SIG-M5 treated with dmso at 0.1 percent for 504 hours (cell line): ENCODE results near the gene PGD.
"Not testable (repeated sequence)": the region's sequence is repeated elsewhere in the genome, so short reads cannot be mapped to it uniquely, and the experiment has no call there.

Experiments used
- DNase-seq: peaks from one replicate; lab custom pipeline; 2025; ENCODE audit not compliant: unreplicated experiment; lab: John Stamatoyannopoulos, UW

The PGD gene

GRCh38 chr1:10398278-10398733 is 558 bp upstream of the PGD start:
- no peak for DNase-seq

GRCh38 chr1:10399444-10399941 is 629 bp downstream of the PGD start:
- peak; percentile 43 for DNase-seq

- DNase-seq: no peak
These were observed 1.1 kb downstream of the PGD start for GRCh38 chr1:10400013-10400412.

- DNase-seq: no peak
These were observed 2.4 kb downstream of the PGD start for GRCh38 chr1:10401281-10401680.

- DNase-seq: no peak
These were observed 3.9 kb downstream of the PGD start for GRCh38 chr1:10402729-10403274.

GRCh38 chr1:10407201-10407600 is 8.3 kb downstream of the PGD start:
- DNase-seq: no peak

- DNase-seq: peak; percentile 97
These were observed 16.5 kb downstream of the PGD start for GRCh38 chr1:10415211-10415930.

GRCh38 chr1:10415967-10416366 is 17.1 kb downstream of the PGD start:
- DNase-seq: not testable (repeated sequence)

GRCh38 chr1:10418741-10419140 is 19.9 kb downstream of the PGD start:
- not testable (repeated sequence) for DNase-seq

GRCh38 chr1:10419351-10419750 is 20.5 kb downstream of the PGD start:
- DNase-seq: no peak

GRCh38 chr1:10421637-10422036 is 22.8 kb downstream of the PGD start:
- DNase-seq: no peak

GRCh38 chr1:10424034-10424433 is 25.2 kb downstream of the PGD start:
- DNase-seq: no peak

- DNase-seq: no peak
These were observed 25.8 kb downstream of the PGD start for GRCh38 chr1:10424651-10425050.

- not testable (repeated sequence) for DNase-seq
These were observed 27.1 kb downstream of the PGD start for GRCh38 chr1:10425826-10426534.

- not testable (repeated sequence) for DNase-seq
These were observed 27.6 kb downstream of the PGD start for GRCh38 chr1:10426535-10426848.

GRCh38 chr1:10428984-10429383 is 30.1 kb downstream of the PGD start:
- DNase-seq: no peak

- DNase-seq: peak; percentile 23
These were observed 31.0 kb downstream of the PGD start for GRCh38 chr1:10429868-10430215.

GRCh38 chr1:10430216-10431069 is 31.6 kb downstream of the PGD start, which contains the start of gene CENPS:
TSS of gene CENPS (plus strand) at chr1:10430433. CDS start at chr1:10430518, 85 bp downstream.
- peak; percentile 79 for DNase-seq

GRCh38 chr1:10431070-10431730 is 32.3 kb downstream of the PGD start:
- peak; percentile 26 for DNase-seq

- no peak for DNase-seq
These were observed 34.2 kb downstream of the PGD start for GRCh38 chr1:10432910-10433700.
